IMR-90 (cell line): ENCODE data around the gene FNBP1L. TPM values are rescaled to one million over a fixed set of nuclear protein-coding genes. Genes with fewer than 3 reads are reported as not detected.

Experiments used
- ATAC-seq: fragments of 200-7000 bp; cut with Tn5 transposase; 2 replicates; pipeline ENCODE4 v1.9.1; 2020; ENCODE audit warnings: low read depth, mild to moderate bottlenecking, moderate library complexity
- BruUV-seq: library from RNA; stranded (reverse); fragments of 400-500 nt; replicated peaks from 2 replicates; lab custom pipeline; 2021; lab: Mats Ljungman, UMichigan
- CTCF ChIA-PET: fragments of 300-600 bp; formaldehyde crosslinking; extraction: SDS; loops from one replicate; lab custom pipeline; 2021; ENCODE audit warnings: antibody characterized with exemption; lab: Yijun Ruan, JAX
- POLR2A ChIA-PET: fragments of 300-600 bp; sonication (Branson Sonifier 250); formaldehyde crosslinking; loops from one replicate; lab custom pipeline; 2022; ENCODE audit warnings: antibody characterized with exemption; ENCODE audit not compliant: unreplicated experiment; lab: Charles Lee
- DNase-seq: peaks from one replicate; pipeline ENCODE4 v3.0.0; 2013
- H2AFZ ChIP-seq: replicated peaks from 2 replicates; pipeline ENCODE3; 2013; ENCODE audit warnings: low read length, mild to moderate bottlenecking; ENCODE audit not compliant: poor library complexity
- H2AK5ac ChIP-seq: 2 replicates; pipeline ENCODE4 v1.6.1; 2013; ENCODE audit warnings: low read depth, low read length, inconsistent platforms
- H2AK9ac ChIP-seq: replicated peaks from 2 replicates; pipeline ENCODE3; 2013; ENCODE audit warnings: mild to moderate bottlenecking, low read depth, low read length, moderate library complexity; ENCODE audit not compliant: poor library complexity
- H2BK120ac ChIP-seq: 2 replicates; pipeline ENCODE4 v1.6.1; 2013; ENCODE audit warnings: low read depth, low read length, inconsistent platforms
- H2BK15ac ChIP-seq: 3 replicates; pipeline ENCODE4 v1.6.1; 2013; ENCODE audit warnings: low read depth, low read length, inconsistent platforms
- H2BK20ac ChIP-seq: 2 replicates; pipeline ENCODE4 v1.6.1; 2013; ENCODE audit warnings: low read depth, mild to moderate bottlenecking, inconsistent platforms, low read length, moderate library complexity
- H2BK5ac ChIP-seq: 2 replicates; pipeline ENCODE4 v1.6.1; 2013; ENCODE audit warnings: mild to moderate bottlenecking, low read depth, low read length, inconsistent platforms; ENCODE audit not compliant: poor library complexity, severe bottlenecking
- H3K14ac ChIP-seq: replicated peaks from 2 replicates; pipeline ENCODE4 v1.6.1; 2013; ENCODE audit warnings: low read depth, low read length, inconsistent platforms
- H3K18ac ChIP-seq: 2 replicates; pipeline ENCODE4 v1.6.1; 2013; ENCODE audit warnings: low read depth, low read length, control low read depth
- H3K23ac ChIP-seq: 2 replicates; pipeline ENCODE4 v1.6.1; 2013; ENCODE audit warnings: low read depth, low read length, inconsistent platforms
- H3K27ac ChIP-seq: 2 replicates; pipeline ENCODE4 v1.5.1; 2013; ENCODE audit warnings: mild to moderate bottlenecking, control low read depth, low read length; ENCODE audit not compliant: insufficient read depth
- H3K27me3 ChIP-seq: 2 replicates; pipeline ENCODE4 v1.6.1; 2013; ENCODE audit warnings: low read length; ENCODE audit not compliant: control insufficient read depth, insufficient read depth
- H3K36me3 ChIP-seq: 2 replicates; pipeline ENCODE4 v1.6.1; 2013; ENCODE audit warnings: low read length, mixed read lengths; ENCODE audit not compliant: control insufficient read depth, insufficient read depth
- H3K4ac ChIP-seq: 2 replicates; pipeline ENCODE4 v1.6.1; 2013; ENCODE audit warnings: low read depth, low read length, inconsistent platforms
- H3K4me1 ChIP-seq: 2 replicates; pipeline ENCODE4 v1.6.1; 2013; ENCODE audit warnings: low read length, mixed read lengths; ENCODE audit not compliant: control insufficient read depth, insufficient read depth
- H3K4me2 ChIP-seq: 2 replicates; pipeline ENCODE4 v1.6.1; 2013; ENCODE audit warnings: low read depth, mild to moderate bottlenecking, control low read depth, low read length, moderate library complexity
- H3K4me3 ChIP-seq: 2 replicates; pipeline ENCODE4 v1.5.1; 2013; ENCODE audit warnings: low read depth, mild to moderate bottlenecking, control low read depth, low read length, moderate library complexity; ENCODE audit not compliant: insufficient read depth
- H3K56ac ChIP-seq: 2 replicates; pipeline ENCODE4 v1.6.1; 2013; ENCODE audit warnings: low read length, inconsistent platforms; ENCODE audit not compliant: insufficient read depth; ENCODE audit errors: extremely low read depth
- H3K79me1 ChIP-seq, 2 experiments: 2 replicates each; pipeline ENCODE4 v1.6.1; 2013; ENCODE audit warnings: low read length in 2 of 2, inconsistent platforms in 1 of 2, low read depth in 1 of 2
- H3K9ac ChIP-seq: 2 replicates; pipeline ENCODE4 v1.6.1; 2013; ENCODE audit warnings: low read depth, low read length, control low read depth
- H3K9me1 ChIP-seq: 2 replicates; pipeline ENCODE4 v1.6.1; 2013; ENCODE audit warnings: low read length, inconsistent platforms; ENCODE audit not compliant: insufficient read depth
- H3K9me3 ChIP-seq: 2 replicates; pipeline ENCODE4 v1.6.1; 2013; ENCODE audit warnings: low read length; ENCODE audit not compliant: control insufficient read depth, insufficient read depth
- H4K20me1 ChIP-seq: 2 replicates; pipeline ENCODE4 v1.6.1; 2013; ENCODE audit warnings: low read length, inconsistent platforms; ENCODE audit not compliant: insufficient read depth
- H4K5ac ChIP-seq: 2 replicates; pipeline ENCODE4 v1.6.1; 2013; ENCODE audit warnings: mild to moderate bottlenecking, low read depth, low read length, control low read depth
- H4K8ac ChIP-seq, 2 experiments: 2 replicates each; pipeline ENCODE4 v1.6.1; 2013; ENCODE audit warnings: low read depth in 2 of 2, low read length in 2 of 2, control low read depth in 1 of 2, inconsistent platforms in 1 of 2
- H4K91ac ChIP-seq: 2 replicates; pipeline ENCODE4 v1.6.1; 2013; ENCODE audit warnings: low read depth, low read length, inconsistent platforms; ENCODE audit not compliant: insufficient read depth
- BHLHE40 ChIP-seq: fragments of 150-350 bp; IDR thresholded peaks from 2 replicates; pipeline ENCODE4 v1.6.1; 2016; ENCODE audit warnings: mild to moderate bottlenecking, low read depth, low read length
- CHD1 ChIP-seq: IDR thresholded peaks from 2 replicates; pipeline ENCODE4 v1.6.1; 2012; ENCODE audit warnings: low read depth, low read length, improper control_type of control experiment
- FOS ChIP-seq: fragments of 150-350 bp; IDR thresholded peaks from 2 replicates; pipeline ENCODE4 v1.6.1; 2016; ENCODE audit warnings: low read depth, low read length
- MAFK ChIP-seq: IDR thresholded peaks from 2 replicates; pipeline ENCODE4 v1.6.1; 2012; ENCODE audit warnings: low read depth, low read length, improper control_type of control experiment
- MXI1 ChIP-seq: IDR thresholded peaks from 2 replicates; pipeline ENCODE4 v1.6.1; 2012; ENCODE audit warnings: low read depth, mild to moderate bottlenecking, low read length, moderate library complexity, borderline replicate concordance
- NFE2L2 ChIP-seq: fragments of 150-350 bp; IDR thresholded peaks from 2 replicates; pipeline ENCODE4 v1.6.1; 2016; ENCODE audit warnings: low read depth, mild to moderate bottlenecking, low read length
- POLR2A ChIP-seq: IDR thresholded peaks from 2 replicates; pipeline ENCODE4 v1.6.1; 2012; ENCODE audit warnings: mild to moderate bottlenecking, low read depth, low read length
- RCOR1 ChIP-seq: IDR thresholded peaks from 2 replicates; pipeline ENCODE4 v1.6.1; 2012; ENCODE audit warnings: mild to moderate bottlenecking, low read length, improper control_type of control experiment; ENCODE audit not compliant: insufficient replicate concordance
- WGBS, 2 experiments: methylation state at CpG; one replicate each; pipeline versions ENCODE4 v1.1.5 to v1.1.7; 2013; ENCODE audit warnings: missing lambda C conversion rate in 2 of 2; ENCODE audit not compliant: insufficient read length in 1 of 2; ENCODE audit errors: extremely low coverage in 2 of 2; 5-methylcytosine and 5-hydroxymethylcytosine counted together
- dilution Hi-C: fragments of 300-500 bp; cut with HindIII; formaldehyde crosslinking; loops from one replicate; pipeline ENCODE4 v1.14.3; 2018; ENCODE audit warnings: low sequenced_read_pairs; ENCODE audit not compliant: unreplicated experiment
- in situ Hi-C: fragments of 300-500 bp; cut with MboI; formaldehyde crosslinking; loops from 3 replicates; pipeline ENCODE4 v1.14.3; 2019; ENCODE audit warnings: low sequenced_read_pairs, inconsistent platforms, mixed read lengths
- intact Hi-C: fragments of 100-400 bp; cut with micrococcal nuclease; formaldehyde crosslinking; loops from 2 replicates; pipeline ENCODE4 v1.10.0; 2022
- microRNA-seq, 2 experiments: library from miRNA; stranded (forward) in 1 of 2; unstranded in 1 of 2; fragments of 10-50 nt in 1 of 2; fragments of <30 nt in 1 of 2; gene quantifications in 1 of 2; microRNA quantifications in 1 of 2; one replicate each; pipeline versions ENCODE3 to v1.1.0; 2013 to 2020; ENCODE audit not compliant: insufficient read depth in 1 of 2, insufficient read length in 1 of 2, unreplicated experiment in 1 of 2
- polyA plus RNA-seq, 3 experiments: library from polyadenylated mRNA; depleted of rRNA; stranded (reverse); fragments of >200 nt; gene quantifications; 2 replicates each; pipeline ENCODE4 v1.2.3, GENCODE V29; 2012; ENCODE audit warnings: low replicate concordance in 1 of 3
- small RNA-seq, 5 experiments: library from RNA; depleted of rRNA; stranded (forward); fragments of <200 nt; gene quantifications; one replicate each; pipeline ENCODE3, GENCODE V24; 2012
- total RNA-seq: library from RNA; depleted of rRNA; stranded (reverse); fragments of >200 nt; gene quantifications from 2 replicates; pipeline ENCODE4 v1.2.3, GENCODE V29; 2012; rRNA removed

FNBP1L gene
- total and polyA plus RNA-seq, 2 of the 4 experiments (the other 2 are of a cell fraction): 9.3 to 15.2 TPM

GRCh38 chr1:93603601-93604000, 155.7 kb downstream of the FNBP1L start:
- POLR2A ChIA-PET: no interaction called here
- CTCF ChIA-PET: interaction anchor here (0.5 kb wide), 1 partner anchor 288 kb away, joined by 3 read pairs; no protein-coding TSS in a partner anchor
- H3K4me1 ChIP-seq: peaks cover 25% of the 10 kb centered on the region
- no peak overlapping the region for H2BK120ac ChIP-seq
- no peak overlapping the region for H2BK15ac ChIP-seq
- H3K79me1 ChIP-seq: peaks cover 53 to 97% of the 10 kb centered on the region in 2 experiments
- DNase-seq (no peak), ATAC-seq (no peak)
- no peak overlapping the region for H3K4me2 ChIP-seq
- no peak overlapping the region for H3K56ac ChIP-seq
- no peak overlapping the region for H4K91ac ChIP-seq
- no peak overlapping the region for H2BK20ac ChIP-seq
- no peak overlapping the region for H2AK9ac ChIP-seq
- no peak overlapping the region for H2AK5ac ChIP-seq
- no peak overlapping the region for H3K14ac ChIP-seq
- H3K4me3 ChIP-seq: no peak overlapping the region
- WGBS, 2 experiments: 83% methylated on average over 2 of the region's 4 CpGs; no CpG with 5 or more reads in 1 of the 2 experiments
- no peak overlapping the region for H2AFZ ChIP-seq
- BruUV-seq: no TSS peak
- no peaks in the 10 kb centered on the region for H3K27me3 ChIP-seq
- H2BK5ac ChIP-seq: no peak overlapping the region
- H3K9me3 ChIP-seq: no peaks in the 10 kb centered on the region
- intact Hi-C loops: no loop called here
- no peak overlapping the region for H3K9ac ChIP-seq
- H3K9me1 ChIP-seq: peaks cover 59% of the 10 kb centered on the region
- TF ChIP-seq MAFK (no peak), POLR2A (no peak), CHD1 (no peak), BHLHE40 (no peak), MXI1 (no peak), RCOR1 (no peak), FOS (no peak), NFE2L2 (no peak)
- H3K23ac ChIP-seq: no peak overlapping the region; the same call in 1 of the 2 replicates
- no peak overlapping the region for H3K18ac ChIP-seq
- peaks cover 93% of the 10 kb centered on the region for H4K20me1 ChIP-seq
- in situ Hi-C loops: no loop called here
- H3K4ac ChIP-seq: no peak overlapping the region
- no peak overlapping the region for H4K5ac ChIP-seq
- no peak overlapping the region for H4K8ac ChIP-seq
- dilution Hi-C loops: no loop called here
- no peak overlapping the region for H3K27ac ChIP-seq
- H3K36me3 ChIP-seq: no peaks in the 10 kb centered on the region

Small RNA genes within 50 kb of the gene (microRNA-seq; reads per million reads assigned to microRNA genes)
- gene RNA5SP53 (ENCODE audit: insufficient read depth, insufficient read length): not detected

Small RNA genes within 50 kb of the gene (small RNA-seq; reads per million reads assigned to genes)
- gene RNA5SP53: 0 to 1.3 (median 0) reads per million in 5 experiments

Other genes starting within 250 kb of the FNBP1L start
- 39.4 and 46.9 TPM in 2 replicates for gene DR1, start 102.2 kb upstream of the FNBP1L start, total RNA-seq
- 21.1 and 27.1 TPM in 2 replicates for gene DR1, start 102.2 kb upstream of the FNBP1L start, polyA plus RNA-seq (2012; rRNA removed)
- 46.4 TPM in 2 replicates for gene BCAR3, start 233.7 kb downstream of the FNBP1L start, total RNA-seq
- gene BCAR3, start 233.7 kb downstream of the FNBP1L start, polyA plus RNA-seq (2012; rRNA removed): 41.4 and 47.9 TPM in 2 replicates